ENCODE results near the gene IL1RAP. TPM values are rescaled to one million over a fixed set of nuclear protein-coding genes. Genes with fewer than 3 reads are reported as not detected.
A peak's percentile ranks its signal among the peaks of the same experiment; 100 is the strongest.

Gene IL1RAP
- total and polyA plus RNA-seq, 2 experiments from 2014 or later = 17.5 to 32.3 TPM

DNA sequence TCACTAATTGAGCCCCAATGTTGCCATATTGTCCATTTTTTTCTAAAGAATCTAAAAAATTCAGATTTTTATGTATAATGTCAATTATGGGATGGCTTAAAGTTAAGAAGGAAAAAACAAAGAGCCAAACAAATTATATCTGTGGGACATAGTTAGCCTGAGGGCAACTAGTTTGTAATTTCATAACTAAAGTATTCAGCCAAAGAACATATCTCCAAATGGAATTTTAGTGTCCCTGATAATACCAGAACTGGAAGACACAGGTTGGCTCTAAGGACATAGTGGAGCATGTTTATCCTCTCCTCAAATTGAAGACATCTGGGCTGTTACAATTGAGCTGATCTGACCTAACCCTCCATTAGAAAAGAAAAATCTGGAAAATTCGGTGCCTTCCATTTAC, 144.2 kb downstream of the IL1RAP start:
- H3F3A ChIP-seq (ENCODE audit: insufficient read depth) = peaks cover 9% of the 10 kb centered on the region; the same call in 1 of the 2 replicates
- 4 to 18% methylated on average over 1 of the region's 1 CpG for WGBS, 2 experiments (ENCODE audit: low coverage in 1 of 2, low lambda C conversion rate in 2 of 2, missing lambda C conversion rate in 2 of 2)
- in situ Hi-C loops (cut with MboI) = no loop called here
- no peaks in the 10 kb centered on the region for H3K9me2 ChIP-seq (ENCODE audit: insufficient read depth)
- no peak overlapping the region for H2AFZ ChIP-seq
- no peak overlapping the region for H3K4me3 ChIP-seq
- H3K9me3 ChIP-seq (ENCODE audit: low read depth) = no peaks in the 10 kb centered on the region
- no peaks in the 10 kb centered on the region for H3K27me3 ChIP-seq (replicated peaks; ENCODE audit: insufficient read depth)
- no peaks in the 10 kb centered on the region for H3K79me2 ChIP-seq (ENCODE audit: insufficient read depth)
- H4K20me1 ChIP-seq (ENCODE audit: insufficient read depth) = no peaks in the 10 kb centered on the region
- DNase-seq = no peak
- TF ChIP-seq EZH2phosphoT487 (IDR thresholded peaks at IDR 0.05; ENCODE audit: insufficient read depth, low read depth) = no peak
- TF ChIP-seq EZH2 (IDR thresholded peaks at IDR 0.05; ENCODE audit: insufficient read depth, poor library complexity, severe bottlenecking) = no peak
- H3K36me3 ChIP-seq (ENCODE audit: low read depth) = no peaks in the 10 kb centered on the region
- no peak overlapping the region for H3K4me2 ChIP-seq (ENCODE audit: unreplicated experiment)
- no peaks in the 10 kb centered on the region for H3K4me1 ChIP-seq (ENCODE audit: insufficient read depth)
- H3K9ac ChIP-seq = no peak overlapping the region
- no peak overlapping the region for H3K27ac ChIP-seq

DNA sequence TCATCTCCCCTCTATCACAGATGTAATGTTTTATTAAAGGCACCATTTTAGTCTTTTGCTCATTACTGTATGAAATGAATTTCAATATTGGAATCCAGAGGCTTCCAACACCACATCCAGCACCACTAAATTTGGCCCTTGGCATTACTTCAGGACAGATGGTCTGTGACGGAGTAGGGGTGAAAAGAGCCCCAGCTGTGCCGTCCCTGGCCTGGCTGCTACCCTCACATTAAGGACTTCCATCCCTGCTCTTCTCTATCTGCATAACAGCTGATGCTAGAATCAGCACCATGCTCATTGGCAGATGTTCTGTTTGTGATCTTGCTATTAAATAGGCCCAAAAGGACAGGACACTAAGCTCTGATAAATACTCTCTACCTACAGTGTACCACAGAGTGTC, 152.9 kb downstream of the IL1RAP start:
- H3K4me3 ChIP-seq = no peak overlapping the region
- in situ Hi-C loops (cut with MboI) = no loop called here
- no peaks in the 10 kb centered on the region for H3K79me2 ChIP-seq (ENCODE audit: insufficient read depth)
- no peaks in the 10 kb centered on the region for H3F3A ChIP-seq (ENCODE audit: insufficient read depth)
- no peak overlapping the region for H3K4me2 ChIP-seq (ENCODE audit: unreplicated experiment)
- 0 out of 2 replicates have a peak, but pooled peaks cover 4% of the 10 kb centered on the region for H3K9me2 ChIP-seq (ENCODE audit: insufficient read depth)
- 84 to 98% methylated on average over 2 of the region's 2 CpGs for WGBS, 2 experiments (ENCODE audit: low coverage in 1 of 2, low lambda C conversion rate in 2 of 2, missing lambda C conversion rate in 2 of 2)
- TF ChIP-seq EZH2 (IDR thresholded peaks at IDR 0.05; ENCODE audit: insufficient read depth, poor library complexity, severe bottlenecking) (no peak), EZH2phosphoT487 (IDR thresholded peaks at IDR 0.05; ENCODE audit: insufficient read depth, low read depth) (no peak)
- H3K27me3 ChIP-seq (replicated peaks; ENCODE audit: insufficient read depth) = no peaks in the 10 kb centered on the region
- H3K9me3 ChIP-seq (ENCODE audit: low read depth) = no peaks in the 10 kb centered on the region
- no peak overlapping the region for H3K27ac ChIP-seq
- H2AFZ ChIP-seq = no peak overlapping the region
- no peaks in the 10 kb centered on the region; the same call in 1 of the 2 replicates for H3K4me1 ChIP-seq (ENCODE audit: insufficient read depth)
- no peak for DNase-seq
- H3K36me3 ChIP-seq (ENCODE audit: low read depth) = no peaks in the 10 kb centered on the region
- H4K20me1 ChIP-seq (ENCODE audit: insufficient read depth) = no peaks in the 10 kb centered on the region
- no peak overlapping the region for H3K9ac ChIP-seq

DNA sequence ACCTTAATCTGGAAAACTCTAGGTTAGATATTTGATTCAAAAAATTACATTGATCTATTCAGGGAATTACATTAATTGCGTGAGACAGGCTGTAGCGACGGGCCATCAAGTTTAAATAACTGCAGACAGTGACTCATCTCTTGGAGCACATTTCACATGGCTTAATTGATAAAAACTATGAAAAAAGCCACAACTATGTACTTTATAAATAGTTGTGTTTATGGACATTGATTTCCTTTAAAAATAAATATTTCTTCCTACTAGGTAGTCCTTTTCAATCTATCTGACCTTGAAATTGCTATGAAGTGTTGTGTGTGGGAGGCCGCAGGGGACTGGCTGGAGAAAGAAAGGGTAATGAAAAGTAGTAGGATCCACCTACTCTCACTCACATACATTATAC, 157.8 kb downstream of the IL1RAP start:
- TF ChIP-seq EZH2phosphoT487 (IDR thresholded peaks at IDR 0.05; ENCODE audit: insufficient read depth, low read depth) = no peak
- TF ChIP-seq EZH2 (IDR thresholded peaks at IDR 0.05; ENCODE audit: insufficient read depth, poor library complexity, severe bottlenecking) = no peak
- no peaks in the 10 kb centered on the region for H4K20me1 ChIP-seq (ENCODE audit: insufficient read depth)
- no peaks in the 10 kb centered on the region for H3K9me2 ChIP-seq (ENCODE audit: insufficient read depth)
- no peaks in the 10 kb centered on the region for H3K36me3 ChIP-seq (ENCODE audit: low read depth)
- H3K27me3 ChIP-seq (replicated peaks; ENCODE audit: insufficient read depth) = no peaks in the 10 kb centered on the region
- no peak overlapping the region for H3K4me3 ChIP-seq
- no peak overlapping the region for H3K27ac ChIP-seq
- peak; percentile 34 for DNase-seq
- H3F3A ChIP-seq (ENCODE audit: insufficient read depth) = peaks cover 11% of the 10 kb centered on the region; the same call in 1 of the 2 replicates
- H3K9me3 ChIP-seq (ENCODE audit: low read depth) = no peaks in the 10 kb centered on the region
- peaks cover 12% of the 10 kb centered on the region for H3K4me1 ChIP-seq (ENCODE audit: insufficient read depth)
- no peaks in the 10 kb centered on the region for H3K79me2 ChIP-seq (ENCODE audit: insufficient read depth)
- in situ Hi-C loops (cut with MboI) = no loop called here
- H3K4me2 ChIP-seq (ENCODE audit: unreplicated experiment) = no peak overlapping the region
- H3K9ac ChIP-seq = no peak overlapping the region
- 82 to 84% methylated on average over 4 of the region's 4 CpGs for WGBS, 2 experiments (ENCODE audit: low coverage in 1 of 2, low lambda C conversion rate in 2 of 2, missing lambda C conversion rate in 2 of 2)
- H2AFZ ChIP-seq = no peak overlapping the region

DNA sequence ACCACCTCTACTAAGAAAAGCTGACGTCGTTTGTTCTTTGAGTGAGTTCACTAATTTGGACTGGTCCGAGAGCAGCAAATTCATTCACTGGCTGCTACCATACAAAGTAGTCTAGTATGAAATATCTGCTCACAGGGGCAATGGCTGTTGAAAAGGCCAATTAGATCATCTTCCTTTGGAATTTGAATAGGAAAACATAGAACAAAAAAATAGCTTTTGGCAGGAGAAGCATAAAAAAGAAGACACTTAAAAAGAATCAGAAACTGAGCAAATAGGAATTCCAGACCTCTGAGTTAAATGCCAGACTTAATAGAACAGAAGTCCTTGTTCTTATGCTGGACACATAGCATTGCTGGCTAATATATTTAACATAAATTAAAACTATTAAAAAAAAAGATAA, 159.3 kb downstream of the IL1RAP start:
- WGBS, 2 experiments (ENCODE audit: low coverage in 1 of 2, low lambda C conversion rate in 2 of 2, missing lambda C conversion rate in 2 of 2) = 9 to 12% methylated on average over 3 of the region's 3 CpGs
- Histone ChIP-seq H3K79me2 (ENCODE audit: insufficient read depth) (no peaks in the 10 kb centered on the region), H3K4me3 (peak overlapping the region; percentile 17; the same call in 1 of the 2 replicates), H3K27ac (peak overlapping the region; percentile 7), H3K27me3 (replicated peaks; ENCODE audit: insufficient read depth) (no peaks in the 10 kb centered on the region), H3K4me2 (ENCODE audit: unreplicated experiment) (peak overlapping the region; percentile 36), H3K9me3 (ENCODE audit: low read depth) (no peaks in the 10 kb centered on the region), H3K36me3 (ENCODE audit: low read depth) (no peaks in the 10 kb centered on the region), H4K20me1 (ENCODE audit: insufficient read depth) (no peaks in the 10 kb centered on the region), H3K4me1 (ENCODE audit: insufficient read depth) (peaks cover 12% of the 10 kb centered on the region), H3F3A (ENCODE audit: insufficient read depth) (peaks cover 11% of the 10 kb centered on the region; the same call in 1 of the 2 replicates), H3K9me2 (ENCODE audit: insufficient read depth) (no peaks in the 10 kb centered on the region), H2AFZ (peak overlapping the region; percentile 41), H3K9ac (no peak overlapping the region)
- DNase-seq = peak; percentile 51
- in situ Hi-C loops (cut with MboI) = no loop called here
- TF ChIP-seq EZH2phosphoT487 (IDR thresholded peaks at IDR 0.05; ENCODE audit: insufficient read depth, low read depth) (no peak), EZH2 (IDR thresholded peaks at IDR 0.05; ENCODE audit: insufficient read depth, poor library complexity, severe bottlenecking) (no peak)

DNA sequence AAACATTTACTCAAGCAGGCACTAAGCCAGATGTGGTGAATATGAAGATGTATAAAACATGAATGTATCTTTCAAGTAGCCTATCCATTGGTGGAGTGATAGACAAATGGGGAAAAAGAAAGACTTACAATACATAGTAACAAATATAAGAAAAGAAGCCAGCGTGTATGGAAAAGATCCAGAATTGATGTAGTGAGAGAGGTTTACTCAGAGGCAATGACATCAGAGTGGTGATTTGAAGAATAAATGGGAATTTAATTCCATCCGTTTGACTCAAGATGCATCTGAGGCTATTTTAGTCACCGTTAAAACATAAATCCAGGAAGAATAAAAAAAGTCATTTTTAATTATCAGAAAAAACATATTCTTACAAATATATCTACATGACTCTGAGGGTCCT, 162.6 kb downstream of the IL1RAP start:
- Histone ChIP-seq H3K4me3 (no peak overlapping the region), H3K36me3 (ENCODE audit: low read depth) (no peaks in the 10 kb centered on the region), H3K9ac (no peak overlapping the region), H3K27ac (no peak overlapping the region), H4K20me1 (ENCODE audit: insufficient read depth) (no peaks in the 10 kb centered on the region), H3K4me1 (ENCODE audit: insufficient read depth) (peaks cover 12% of the 10 kb centered on the region), H3K27me3 (replicated peaks; ENCODE audit: insufficient read depth) (no peaks in the 10 kb centered on the region), H3K9me3 (ENCODE audit: low read depth) (no peaks in the 10 kb centered on the region), H3K79me2 (ENCODE audit: insufficient read depth) (no peaks in the 10 kb centered on the region), H3K4me2 (ENCODE audit: unreplicated experiment) (no peak overlapping the region), H3K9me2 (ENCODE audit: insufficient read depth) (no peaks in the 10 kb centered on the region), H3F3A (ENCODE audit: insufficient read depth) (peaks cover 11% of the 10 kb centered on the region; the same call in 1 of the 2 replicates), H2AFZ (no peak overlapping the region)
- 76 to 86% methylated on average over 3 of the region's 3 CpGs for WGBS, 2 experiments (ENCODE audit: low coverage in 1 of 2, low lambda C conversion rate in 2 of 2, missing lambda C conversion rate in 2 of 2)
- in situ Hi-C loops (cut with MboI) = no loop called here
- DNase-seq = peak; percentile 49
- TF ChIP-seq EZH2phosphoT487 (IDR thresholded peaks at IDR 0.05; ENCODE audit: insufficient read depth, low read depth) = no peak
- TF ChIP-seq EZH2 (IDR thresholded peaks at IDR 0.05; ENCODE audit: insufficient read depth, poor library complexity, severe bottlenecking) = no peak

Data from GM23248 (cell line).